ENCODE measurements around the gene CFAP92.

DNA sequence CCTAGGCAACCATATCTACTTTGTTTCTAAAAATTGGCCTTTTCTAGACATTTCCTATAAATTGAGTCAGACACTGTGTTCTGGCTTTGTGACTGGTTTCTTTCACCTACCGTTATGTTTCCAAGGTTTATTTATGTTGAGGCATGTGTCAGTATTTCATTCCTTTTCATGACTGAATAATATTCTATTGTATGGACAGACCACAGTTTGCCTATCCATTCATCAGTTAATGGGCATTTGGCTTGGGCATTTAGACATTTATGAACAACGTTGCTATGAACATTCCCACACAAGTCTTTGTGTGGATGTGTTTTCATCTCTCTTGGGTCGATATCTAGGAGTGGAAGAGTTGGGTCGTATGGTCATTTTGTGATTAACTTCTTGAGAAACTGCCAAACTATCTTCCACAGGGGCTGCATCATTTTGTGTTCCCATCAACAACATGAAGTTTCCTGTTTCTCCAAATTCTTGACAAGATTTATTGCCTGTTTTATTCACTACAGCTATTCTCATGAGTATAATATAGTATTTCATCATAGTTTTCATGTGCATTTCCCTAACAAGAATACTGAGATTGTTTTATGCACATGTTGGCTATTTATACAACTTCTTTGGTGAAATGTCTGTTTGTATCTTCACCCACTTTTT, 3.7 kb upstream of the CFAP92 start:
- TF ChIP-seq, protein P1, sequence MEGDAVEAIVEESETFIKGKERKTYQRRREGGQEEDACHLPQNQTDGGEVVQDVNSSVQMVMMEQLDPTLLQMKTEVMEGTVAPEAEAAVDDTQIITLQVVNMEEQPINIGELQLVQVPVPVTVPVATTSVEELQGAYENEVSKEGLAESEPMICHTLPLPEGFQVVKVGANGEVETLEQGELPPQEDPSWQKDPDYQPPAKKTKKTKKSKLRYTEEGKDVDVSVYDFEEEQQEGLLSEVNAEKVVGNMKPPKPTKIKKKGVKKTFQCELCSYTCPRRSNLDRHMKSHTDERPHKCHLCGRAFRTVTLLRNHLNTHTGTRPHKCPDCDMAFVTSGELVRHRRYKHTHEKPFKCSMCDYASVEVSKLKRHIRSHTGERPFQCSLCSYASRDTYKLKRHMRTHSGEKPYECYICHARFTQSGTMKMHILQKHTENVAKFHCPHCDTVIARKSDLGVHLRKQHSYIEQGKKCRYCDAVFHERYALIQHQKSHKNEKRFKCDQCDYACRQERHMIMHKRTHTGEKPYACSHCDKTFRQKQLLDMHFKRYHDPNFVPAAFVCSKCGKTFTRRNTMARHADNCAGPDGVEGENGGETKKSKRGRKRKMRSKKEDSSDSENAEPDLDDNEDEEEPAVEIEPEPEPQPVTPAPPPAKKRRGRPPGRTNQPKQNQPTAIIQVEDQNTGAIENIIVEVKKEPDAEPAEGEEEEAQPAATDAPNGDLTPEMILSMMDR (IDR thresholded peaks at IDR 0.05; ENCODE audit: low read length) = no peak
- no peak for TF ChIP-seq EZH2 (optimal IDR thresholded peaks at IDR 0.05; ENCODE audit: low read depth, low read length)

Data from MM.1S (cell line).